Measurements from ENCODE around the gene LCN2.
"Not testable (repeated sequence)": the region's sequence is repeated elsewhere in the genome, so short reads cannot be mapped to it uniquely, and the experiment has no call there.

LCN2 gene

GRCh38 chr9:128128836-128129590, 20.2 kb upstream of the LCN2 start:
- no peak for DNase-seq

DNA sequence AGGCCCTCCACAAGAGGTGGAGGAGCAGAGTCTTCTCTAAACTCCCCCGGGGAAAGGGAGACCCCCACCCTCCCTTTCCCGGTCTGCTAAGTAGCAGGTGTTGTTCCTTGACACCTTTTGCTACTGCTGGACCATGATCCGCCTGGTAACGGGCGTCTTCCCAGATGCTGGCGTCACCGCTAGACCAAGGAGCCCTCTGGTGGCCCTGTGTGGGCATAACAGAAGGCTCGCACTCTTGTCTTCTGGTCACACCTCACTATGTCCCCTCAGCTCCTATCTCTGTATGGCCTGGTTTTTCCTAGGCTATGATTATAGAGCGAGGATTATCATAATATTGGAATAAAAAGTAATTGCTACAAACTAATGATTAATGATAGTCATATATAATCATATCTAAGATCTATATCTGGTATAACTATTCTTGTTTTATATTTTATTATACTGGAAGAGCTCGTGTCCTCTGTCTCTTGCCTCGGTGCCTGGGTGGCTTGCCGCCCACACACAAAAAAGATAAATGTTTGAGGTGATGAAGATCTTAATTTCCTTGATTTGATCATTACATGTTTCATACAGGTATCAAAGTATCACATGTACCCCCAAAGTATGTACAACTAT, 19.2 kb upstream of the LCN2 start:
- not testable (repeated sequence) for DNase-seq

GRCh38 chr9:128130651-128131050, 18.6 kb upstream of the LCN2 start:
- not testable (repeated sequence) for DNase-seq

DNA sequence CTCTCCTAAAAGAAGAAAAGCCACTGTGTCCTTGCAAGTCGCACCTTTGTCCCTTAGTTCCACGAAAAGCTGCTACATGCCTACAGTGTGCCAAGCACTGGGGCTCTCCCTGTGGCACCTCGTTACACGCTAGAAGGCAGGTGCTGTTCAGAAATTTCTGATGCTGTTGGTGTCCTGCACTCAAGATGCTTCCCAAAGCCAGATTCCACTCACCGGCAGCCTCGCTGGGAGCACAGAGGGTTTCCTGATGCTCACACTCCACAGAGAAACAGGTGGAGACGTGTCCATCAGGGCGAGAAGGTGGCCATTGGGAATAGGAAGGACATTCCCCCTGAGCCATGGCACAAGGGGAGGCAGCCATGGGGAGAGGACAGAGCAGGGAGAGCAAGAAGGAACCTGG, 17.9 kb upstream of the LCN2 start:
- DNase-seq: not testable (repeated sequence)

DNA sequence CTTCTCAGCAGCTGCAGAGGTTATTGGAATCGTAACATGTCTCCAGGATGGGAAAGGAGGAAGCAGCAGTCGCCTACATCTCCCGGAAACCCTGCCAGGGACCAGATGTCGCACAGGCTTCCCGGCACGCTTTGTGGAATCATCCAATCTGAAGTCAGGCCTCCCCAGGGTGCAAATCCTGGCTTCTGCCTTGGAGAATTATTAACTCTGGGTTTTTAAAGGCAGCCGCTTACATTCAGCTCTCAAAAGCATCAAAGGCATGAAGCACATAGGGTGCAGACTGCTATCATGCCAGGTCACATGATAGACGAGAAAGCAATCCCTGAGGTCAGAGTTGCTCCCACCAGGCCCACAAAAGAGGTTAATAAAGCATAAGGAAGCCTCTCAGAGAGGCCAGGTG, 17.1 kb upstream of the LCN2 start:
- not testable (repeated sequence) for DNase-seq

DNA sequence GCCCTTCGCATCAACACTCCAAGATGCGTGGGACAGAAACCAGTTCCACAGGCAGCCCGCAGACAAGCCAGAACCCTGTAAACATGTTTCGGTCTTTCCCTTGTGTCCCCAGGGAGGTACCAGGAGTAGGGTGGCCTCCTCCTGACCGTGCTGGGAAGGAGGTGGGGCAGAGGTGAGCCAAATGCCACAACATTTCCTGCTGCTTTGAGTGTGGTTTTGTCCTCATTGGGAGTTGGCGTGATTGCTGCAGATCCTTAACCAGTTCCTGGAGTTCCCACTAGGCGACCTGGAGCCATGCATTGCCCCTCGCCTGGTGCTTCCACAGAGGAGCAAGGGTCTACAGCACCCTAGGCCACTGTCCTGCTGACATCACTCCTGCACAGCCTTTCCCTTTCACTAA, 13.7 kb upstream of the LCN2 start:
- not testable (repeated sequence) for DNase-seq

DNA sequence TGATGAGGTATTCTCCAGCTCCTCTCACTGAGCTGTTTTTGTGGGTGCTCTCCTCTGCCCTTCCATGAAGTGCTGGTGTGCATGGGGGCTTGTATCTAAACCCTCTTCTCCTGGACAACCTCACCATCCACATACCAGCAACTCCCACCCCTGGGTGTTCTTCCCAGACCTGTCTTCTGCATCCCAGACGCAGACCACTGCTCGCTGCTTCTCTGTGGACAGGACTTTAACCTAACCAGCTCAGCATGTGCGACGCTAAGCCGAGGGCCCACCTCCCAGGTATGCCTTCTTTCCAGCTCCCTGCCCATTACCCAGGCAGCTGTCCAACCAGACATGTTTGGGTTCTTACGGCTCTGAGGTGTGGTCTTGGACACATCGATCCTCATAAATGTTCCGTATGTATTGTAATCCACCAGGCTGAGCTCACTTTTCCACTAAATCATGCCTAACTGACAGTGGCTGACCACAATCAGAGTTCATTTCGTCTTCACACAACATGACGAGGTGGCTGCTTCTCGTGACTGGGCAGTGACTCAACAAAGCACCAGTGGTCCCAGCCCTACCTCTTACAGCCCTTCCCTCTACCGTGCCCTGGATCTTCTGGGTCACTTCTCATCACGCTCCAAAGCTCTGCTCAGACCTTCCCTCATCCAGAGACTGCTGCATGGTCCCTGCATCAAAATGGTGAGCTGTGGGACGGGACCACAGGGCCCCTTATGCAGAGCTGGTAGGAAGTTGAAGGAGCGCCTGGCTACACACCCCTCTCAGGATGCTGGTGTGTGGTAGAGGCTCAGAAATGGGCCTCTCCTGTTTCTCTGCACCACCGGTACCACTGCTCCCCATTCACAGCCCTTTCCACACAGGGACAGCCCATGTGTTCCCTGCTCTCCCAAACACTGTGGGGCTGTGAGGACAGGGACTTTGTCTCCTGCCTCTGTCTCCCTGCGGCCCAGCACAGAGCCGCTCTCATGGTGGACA, 12.1 kb upstream of the LCN2 start:
- DNase-seq: no peak

- no peak for DNase-seq
Measured at GRCh38 chr9:128138001-128138400, 11.3 kb upstream of the LCN2 start.

DNA sequence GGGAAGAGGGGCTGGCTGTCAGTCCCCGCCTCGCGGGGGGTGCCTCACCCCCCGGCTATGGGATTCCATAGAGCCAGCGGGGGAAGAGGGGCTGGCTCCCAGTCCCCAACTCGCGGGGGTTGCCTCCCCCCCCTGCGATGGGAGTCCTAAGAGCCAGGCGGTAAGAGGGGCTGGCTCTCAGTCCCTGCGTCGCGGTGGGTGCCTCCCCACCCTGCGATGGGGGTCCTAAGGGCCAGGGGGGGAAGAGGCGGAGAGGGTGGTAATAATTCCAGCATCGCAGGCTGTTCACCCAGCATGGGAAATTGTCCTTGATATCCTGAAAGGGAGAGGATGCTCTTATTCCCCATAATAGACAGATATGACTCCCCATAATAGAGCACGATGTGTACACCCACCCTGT, 9.6 kb upstream of the LCN2 start:
- DNase-seq: no peak

GRCh38 chr9:128141604-128142003, 7.6 kb upstream of the LCN2 start:
- no peak for DNase-seq

GRCh38 chr9:128142061-128142460, 7.2 kb upstream of the LCN2 start:
- DNase-seq: peak; percentile 49

DNA sequence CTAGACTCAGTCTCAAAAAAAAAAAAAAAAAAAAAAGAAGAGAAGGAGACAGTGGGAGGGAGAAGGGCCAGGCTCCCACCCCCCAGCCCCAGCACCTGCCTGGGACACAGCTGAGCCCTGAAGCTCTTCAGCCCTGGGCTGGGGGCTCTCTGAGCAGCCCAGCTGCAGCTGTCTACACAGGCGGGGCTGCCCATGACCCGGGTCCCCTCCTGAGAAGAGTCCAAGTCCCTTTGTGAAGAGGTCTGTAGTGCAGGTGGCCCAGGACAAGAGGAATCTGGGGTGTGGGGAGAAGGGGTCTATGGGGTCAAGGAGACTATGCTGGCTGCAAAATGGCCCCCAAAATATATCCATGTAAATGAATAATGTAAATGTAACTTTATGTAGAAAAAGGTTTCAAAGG, 6.7 kb upstream of the LCN2 start:
- DNase-seq: no peak

GRCh38 chr9:128143525-128144238, 5.6 kb upstream of the LCN2 start:
- no peak for DNase-seq

- DNase-seq: no peak
Measured at GRCh38 chr9:128144239-128145181, 4.7 kb upstream of the LCN2 start.

- no peak for DNase-seq
Measured at GRCh38 chr9:128145536-128145935, 3.7 kb upstream of the LCN2 start.

GRCh38 chr9:128145951-128146351, 3.3 kb upstream of the LCN2 start:
- DNase-seq: no peak

DNA sequence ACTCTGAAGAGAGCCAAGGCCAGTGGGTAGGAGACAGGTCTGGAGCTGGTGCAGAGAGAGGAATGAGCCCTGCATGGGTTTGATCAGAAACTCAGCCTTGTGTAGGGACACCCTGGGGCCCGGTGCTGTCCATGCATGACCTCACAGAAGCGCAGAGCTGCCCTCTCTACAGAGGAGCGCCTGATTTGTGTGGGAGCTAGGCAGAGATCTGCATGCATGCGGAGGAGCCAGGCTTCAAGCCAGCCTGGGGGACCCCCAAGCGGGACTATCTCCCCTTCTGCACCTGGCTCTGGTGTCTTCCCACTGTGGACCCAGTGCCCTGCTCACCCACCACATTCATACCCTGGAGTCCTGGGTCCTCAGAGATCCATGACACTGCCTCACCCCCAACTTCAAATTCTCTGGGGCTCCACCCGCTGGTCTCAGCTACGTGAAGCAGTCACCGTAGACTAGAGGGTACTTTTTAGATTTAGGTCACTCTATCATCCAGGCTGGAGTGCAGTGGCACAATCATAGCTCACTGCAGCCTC, 2.6 kb upstream of the LCN2 start:
- DNase-seq: no peak

DNA sequence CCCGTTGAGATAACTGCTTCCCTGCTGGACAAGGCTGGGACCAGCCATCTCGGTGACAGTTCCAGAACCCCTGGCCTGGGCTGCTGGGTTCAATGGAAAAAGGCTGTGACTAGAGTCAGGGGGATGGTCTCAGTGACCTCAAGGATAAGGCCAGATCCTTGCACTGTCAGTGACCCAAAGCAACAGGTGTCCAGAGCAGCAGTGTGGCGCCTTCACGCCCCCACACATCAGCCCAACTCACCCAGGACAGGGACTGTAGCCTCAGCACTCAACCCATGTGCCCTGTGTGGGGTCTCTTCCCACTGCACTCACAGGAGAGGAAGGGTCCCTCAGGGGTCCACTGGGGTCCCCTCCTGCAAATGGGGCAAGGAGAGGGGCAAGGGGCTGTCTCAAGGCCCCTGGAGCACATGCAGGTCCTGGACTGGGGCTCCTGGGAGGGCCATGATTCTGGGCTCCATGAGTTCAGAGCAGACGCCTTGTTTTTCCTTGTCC, 698 bp upstream of the LCN2 start:
- DNase-seq: no peak

- no peak for DNase-seq
Measured at GRCh38 chr9:128149951-128150593, 819 bp downstream of the LCN2 start.

DNA sequence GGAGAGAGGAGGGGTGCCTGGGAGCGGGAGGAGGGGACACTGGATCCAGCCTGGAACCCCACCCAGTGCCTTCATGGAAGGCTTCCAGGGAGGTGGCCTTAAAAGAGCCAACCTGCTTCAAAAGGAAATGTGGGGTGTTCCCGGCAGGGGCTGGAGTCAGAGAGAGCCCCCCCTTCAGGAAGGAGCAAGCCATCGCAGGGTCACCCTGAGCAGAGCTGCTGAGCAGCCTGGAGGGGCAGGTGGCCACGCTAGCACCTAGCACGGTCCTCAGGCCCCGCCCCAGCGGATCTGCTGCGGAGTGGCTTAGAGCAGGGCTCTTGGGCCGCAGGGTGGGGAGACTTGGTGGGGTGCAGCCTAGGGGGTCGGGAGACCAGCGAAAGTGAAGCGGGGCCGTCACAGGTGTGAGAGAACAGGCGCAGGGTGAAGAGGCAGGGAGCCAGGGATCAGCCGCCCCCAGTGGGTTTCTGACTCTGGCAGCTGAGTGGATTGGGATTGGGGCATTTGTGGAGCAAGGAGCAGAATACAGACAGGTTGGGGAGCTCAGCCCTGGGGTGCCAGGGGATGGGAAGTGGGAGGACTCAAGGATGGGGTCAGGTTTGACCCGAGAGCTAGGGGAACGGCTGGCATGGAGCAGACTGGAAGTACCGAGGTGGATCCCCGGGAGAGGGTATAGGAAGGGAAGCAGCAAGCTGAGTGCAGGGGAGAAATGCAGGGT, 1.5 kb downstream of the LCN2 start:
- no peak for DNase-seq

All from CD4-positive, alpha-beta T cell treated with Interleukin-6 for 4 hours (primary cell).